Thoracic aorta (tissue), 2 donors: ENCODE data around the gene MED8. TPM values are rescaled to one million over a fixed set of nuclear protein-coding genes. Genes with fewer than 3 reads are reported as not detected.
A peak's percentile ranks its signal among the peaks of the same experiment; 100 is the strongest.

ENCODE experiments used
- ATAC-seq: fragments of 150-250 bp; one replicate; pipeline ENCODE4 v1.8.0; 2017; ENCODE audit warnings: low read depth; ENCODE audit not compliant: insufficient number of reproducible peaks, low FRiP score
- DNase-seq: peaks from one replicate; pipeline ENCODE4 v3.0.0-alpha.2; 2020; ENCODE audit warnings: low spot score
- H3K27ac ChIP-seq, 2 donors: fragments of 200-600 bp; sonication (generic); 1 replicate in 1 of 2; 2 replicates in 1 of 2; pipeline ENCODE4 v1.5.1; 2016; ENCODE audit warnings: mild to moderate bottlenecking in 2 of 2, moderate library complexity in 2 of 2
- H3K27me3 ChIP-seq: fragments of 200-600 bp; sonication (generic); replicated peaks from 2 replicates; pipeline ENCODE4 v1.6.0; 2016; ENCODE audit warnings: mild to moderate bottlenecking; ENCODE audit not compliant: insufficient read depth
- H3K36me3 ChIP-seq: fragments of 200-600 bp; sonication (generic); one replicate; pipeline ENCODE4 v1.5.1; 2016
- H3K4me1 ChIP-seq, 2 donors: fragments of 200-600 bp; sonication (generic); 1 replicate in 1 of 2; 2 replicates in 1 of 2; pipeline versions ENCODE4 v1.5.1 to v1.6.0; 2016; ENCODE audit warnings: low read depth in 2 of 2, mild to moderate bottlenecking in 1 of 2; ENCODE audit not compliant: control insufficient read depth in 1 of 2
- H3K4me3 ChIP-seq: fragments of 200-600 bp; sonication (generic); 2 replicates; pipeline ENCODE4 v1.5.1; 2016; ENCODE audit warnings: mild to moderate bottlenecking
- H3K9me3 ChIP-seq: fragments of 200-600 bp; sonication (generic); 2 replicates; pipeline ENCODE4 v1.5.1; 2016
- CTCF ChIP-seq: fragments of 200-600 bp; sonication (generic); IDR thresholded peaks from one replicate; pipeline ENCODE4 v1.5.1; 2019; ENCODE audit warnings: antibody characterized with exemption
- total RNA-seq, 2 donors: library from RNA; depleted of rRNA; stranded (reverse); fragments of >200 nt; gene quantifications; one replicate each; pipeline versions ENCODE4 v1.1.0 to v1.2.3, GENCODE V29; 2016

The MED8 gene
- total RNA-seq, 2 donors from 2014 or later, result 33.8 to 52.7 TPM

- H3K27me3 ChIP-seq, result no peaks in the 10 kb centered on the region
- peaks cover 44% of the 10 kb centered on the region for H3K36me3 ChIP-seq
- TF ChIP-seq CTCF, result no peak
- DNase-seq (no peak), ATAC-seq (no peak)
- H3K4me3 ChIP-seq, result no peak overlapping the region
- no peak overlapping the region for H3K27ac ChIP-seq
- H3K9me3 ChIP-seq, result no peaks in the 10 kb centered on the region
- H3K4me1 ChIP-seq, result peaks cover 0 to 3% of the 10 kb centered on the region in 2 donors
Observed at GRCh38 chr1:43382027-43382779, 7.4 kb downstream of the MED8 start.

GRCh38 chr1:43381612-43382011 is 8.0 kb downstream of the MED8 start:
- H3K9me3 ChIP-seq, result no peaks in the 10 kb centered on the region
- H3K27ac ChIP-seq, result no peak overlapping the region
- no peak for DNase-seq
- TF ChIP-seq CTCF, result no peak
- no peaks in the 10 kb centered on the region for H3K4me1 ChIP-seq
- H3K27me3 ChIP-seq, result no peaks in the 10 kb centered on the region
- no peak overlapping the region for H3K4me3 ChIP-seq
- peaks cover 39% of the 10 kb centered on the region for H3K36me3 ChIP-seq
- ATAC-seq, result peak; percentile 46

- no peak for TF ChIP-seq CTCF
- Histone ChIP-seq H3K27ac (no peak overlapping the region), H3K27me3 (no peaks in the 10 kb centered on the region), H3K4me3 (no peak overlapping the region), H3K36me3 (peaks cover 18% of the 10 kb centered on the region), H3K4me1 (no peaks in the 10 kb centered on the region), H3K9me3 (no peaks in the 10 kb centered on the region)
- ATAC-seq (no peak), DNase-seq (no peak)
Observed at GRCh38 chr1:43379476-43379875, 10.1 kb downstream of the MED8 start.

GRCh38 chr1:43377831-43378230 is 11.8 kb downstream of the MED8 start:
- Histone ChIP-seq H3K4me1 (no peaks in the 10 kb centered on the region), H3K36me3 (peaks cover 3% of the 10 kb centered on the region), H3K4me3 (no peak overlapping the region), H3K9me3 (no peaks in the 10 kb centered on the region), H3K27me3 (no peaks in the 10 kb centered on the region), H3K27ac (no peak overlapping the region)
- DNase-seq (no peak), ATAC-seq (no peak)
- TF ChIP-seq CTCF, result no peak

- H3K27ac ChIP-seq, result no peak overlapping the region
- no peak for DNase-seq
- no peak for TF ChIP-seq CTCF
- H3K4me1 ChIP-seq, result no peaks in the 10 kb centered on the region
- H3K36me3 ChIP-seq, result no peaks in the 10 kb centered on the region
- ATAC-seq, result no peak
- H3K27me3 ChIP-seq, result no peaks in the 10 kb centered on the region
- no peaks in the 10 kb centered on the region for H3K9me3 ChIP-seq
- H3K4me3 ChIP-seq, result no peak overlapping the region
Observed at GRCh38 chr1:43376723-43377235, 12.8 kb downstream of the MED8 start.
